Cardiac septum (tissue), 1 donor: ENCODE measurements around the gene TYROBP. TPM values are rescaled to one million over a fixed set of nuclear protein-coding genes. Genes with fewer than 3 reads are reported as not detected.
"Not testable (repeated sequence)": the region's sequence is repeated elsewhere in the genome, so short reads cannot be mapped to it uniquely, and the experiment has no call there.

Experiments
- DNase-seq: peaks from one replicate; pipeline ENCODE4 v3.0.0-alpha.2; 2020; ENCODE audit warnings: low spot score
- intact Hi-C: fragments of 100-400 bp; cut with DNase I; formaldehyde crosslinking; loops from one replicate; pipeline ENCODE4 v1.14.0; 2022
- long read RNA-seq: library from polyadenylated mRNA; unstranded; transcript quantifications from one replicate; pipeline ENCODE4 v2.0.0, GENCODE V29; 2021
- total RNA-seq: library from RNA; stranded (reverse); fragmentation: NEBNext Ultra II Directional; extraction: Animal tissue kit (Norgen Biotek cat#: 25700); gene quantifications from one replicate; pipeline ENCODE4 v1.2.1, GENCODE V29; 2021
- donor health status: DM: no; HTN: no; CAD: no.

Gene TYROBP
- 16.9 TPM for total RNA-seq
- long read RNA-seq, partial matches to known transcripts = 5 of 10 reads
- long read RNA-seq, other reads (novel, unspliced or antisense) = 1 of 10 reads

- intact Hi-C loops = no loop called here
- DNase-seq = peak; percentile 84
These were observed at the start of gene TYROBP for GRCh38 chr19:35908010-35908441. Gene TYROBP, minus strand, starts transcription at chr19:35908295. Its CDS starts 67 bp downstream, at chr19:35908228.

- intact Hi-C loops, DNase-seq: not testable (repeated sequence)
These were observed 49.3 kb upstream of the TYROBP start for GRCh38 chr19:35957411-35957810.

DNA sequence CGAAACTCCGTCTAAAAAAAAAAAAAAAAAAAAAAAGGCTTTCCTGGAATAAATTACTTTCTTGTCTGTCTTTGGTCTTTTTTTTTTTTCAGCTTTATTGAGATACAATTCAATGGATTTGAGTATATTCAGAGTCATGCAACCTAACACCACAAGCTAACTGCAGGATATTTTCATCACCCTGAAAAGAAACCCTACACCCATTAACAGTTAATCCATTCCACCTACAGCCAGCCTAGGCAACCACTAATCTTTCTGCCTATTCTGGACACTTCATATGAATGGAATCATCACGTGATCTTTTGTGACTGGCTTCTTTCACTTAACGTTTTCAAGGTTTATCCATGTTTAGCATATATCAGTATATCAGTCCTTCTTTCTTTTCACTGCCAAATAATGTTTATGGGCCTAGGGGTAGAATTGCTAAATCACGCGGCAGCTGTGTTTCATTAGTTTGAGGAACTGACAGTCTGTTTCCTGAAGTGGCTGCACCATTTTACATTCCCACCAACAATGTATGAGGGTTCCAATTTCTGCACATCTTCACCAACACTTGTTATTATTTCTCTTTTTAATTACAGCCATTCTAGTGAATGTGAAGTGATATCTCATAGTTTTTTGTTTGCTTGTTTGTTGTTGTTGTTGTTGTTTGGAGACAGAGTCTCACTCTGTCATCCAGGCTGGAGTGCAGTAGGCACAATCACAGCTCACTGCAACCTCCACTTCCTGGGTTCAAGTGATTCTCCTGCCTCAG is 48.0 kb upstream of the TYROBP start:
- intact Hi-C loops = no loop called here
- DNase-seq = no peak

DNA sequence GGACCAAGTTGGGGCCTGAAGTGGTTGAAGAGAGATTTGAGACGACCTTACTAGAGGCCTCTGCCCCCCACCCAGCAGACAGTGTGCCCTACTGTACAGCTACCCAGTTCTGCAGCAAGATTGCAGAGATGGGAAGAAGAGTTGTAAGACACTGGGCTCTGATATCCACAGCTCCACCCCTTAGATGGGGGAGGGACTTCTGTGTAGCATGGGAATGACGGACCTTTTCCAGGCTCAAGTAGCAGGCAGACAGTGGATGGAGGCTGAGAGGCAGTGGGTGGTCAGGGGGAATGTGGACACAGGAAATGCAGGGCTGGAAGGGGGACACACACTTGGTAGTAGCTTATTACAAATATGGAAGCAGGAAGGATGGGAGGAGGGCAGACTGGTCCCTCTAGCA is 41.0 kb upstream of the TYROBP start:
- DNase-seq = no peak
- intact Hi-C loops = no loop called here

DNA sequence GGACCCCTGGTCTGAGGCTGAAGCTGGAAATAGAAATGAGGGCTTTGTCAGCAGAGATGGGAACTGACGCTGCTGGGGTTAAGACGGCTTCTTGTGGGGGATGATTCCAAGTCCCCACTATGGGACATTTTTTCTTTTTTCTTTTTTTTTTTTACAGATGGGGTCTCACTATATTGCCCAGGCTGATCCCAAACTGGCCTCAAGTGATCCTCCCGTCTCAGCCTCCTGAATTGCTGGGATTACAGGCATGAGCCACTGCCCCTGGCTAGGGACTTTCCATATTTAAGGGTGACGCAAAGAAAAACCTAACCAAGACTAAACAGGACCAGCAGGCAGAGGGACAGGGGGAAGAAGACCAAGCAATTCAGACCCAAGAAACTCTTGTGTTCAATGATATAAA is 38.1 kb upstream of the TYROBP start:
- no peak for DNase-seq
- intact Hi-C loops = no loop called here

DNA sequence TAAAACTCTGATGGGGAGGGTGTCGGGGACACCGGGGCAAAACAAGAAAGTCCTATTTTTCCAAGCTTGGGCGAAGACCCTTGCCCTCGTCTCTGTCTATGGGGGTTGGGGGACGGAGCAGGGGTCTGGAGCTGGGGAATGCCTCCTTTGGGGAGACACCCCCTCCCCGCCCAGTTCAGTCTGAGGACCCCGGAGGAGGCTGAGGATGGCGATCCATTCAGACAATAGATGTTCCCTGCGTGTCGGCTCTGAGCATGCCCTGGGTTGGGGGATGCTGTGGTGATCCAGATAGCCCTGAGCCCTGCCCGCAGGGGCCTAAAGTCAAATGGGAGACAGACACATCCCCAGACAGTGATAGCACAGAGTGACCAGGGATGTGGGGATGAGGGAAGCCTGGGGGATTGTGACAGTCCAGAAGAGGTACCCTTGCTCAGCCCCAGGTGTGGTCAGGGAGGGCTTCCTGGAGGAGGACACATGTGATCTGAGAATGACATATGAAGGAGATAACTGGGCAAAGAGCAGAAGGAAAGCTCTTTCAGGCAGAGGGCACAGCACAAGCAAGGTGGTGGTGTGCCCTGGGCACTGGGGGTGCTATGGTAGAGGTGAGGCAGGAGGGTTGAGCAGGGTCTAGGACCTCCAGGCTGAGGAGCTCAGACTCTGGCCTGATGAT is 37.2 kb upstream of the TYROBP start:
- intact Hi-C loops = no loop called here
- DNase-seq = no peak

GRCh38 chr19:35944556-35944955 is 36.5 kb upstream of the TYROBP start:
- intact Hi-C loops = no loop called here

GRCh38 chr19:35943321-35944301 is 35.5 kb upstream of the TYROBP start:
- intact Hi-C loops = no loop called here
- no peak for DNase-seq

More at GRCh38 chr19:35944556-35944955, 36.5 kb upstream of the TYROBP start:
- DNase-seq = no peak

GRCh38 chr19:35942235-35942634 is 34.1 kb upstream of the TYROBP start:
- intact Hi-C loops = no loop called here
- DNase-seq = no peak

- intact Hi-C loops = no loop called here
- DNase-seq = no peak
These were observed 32.7 kb upstream of the TYROBP start for GRCh38 chr19:35940839-35941238.

DNA sequence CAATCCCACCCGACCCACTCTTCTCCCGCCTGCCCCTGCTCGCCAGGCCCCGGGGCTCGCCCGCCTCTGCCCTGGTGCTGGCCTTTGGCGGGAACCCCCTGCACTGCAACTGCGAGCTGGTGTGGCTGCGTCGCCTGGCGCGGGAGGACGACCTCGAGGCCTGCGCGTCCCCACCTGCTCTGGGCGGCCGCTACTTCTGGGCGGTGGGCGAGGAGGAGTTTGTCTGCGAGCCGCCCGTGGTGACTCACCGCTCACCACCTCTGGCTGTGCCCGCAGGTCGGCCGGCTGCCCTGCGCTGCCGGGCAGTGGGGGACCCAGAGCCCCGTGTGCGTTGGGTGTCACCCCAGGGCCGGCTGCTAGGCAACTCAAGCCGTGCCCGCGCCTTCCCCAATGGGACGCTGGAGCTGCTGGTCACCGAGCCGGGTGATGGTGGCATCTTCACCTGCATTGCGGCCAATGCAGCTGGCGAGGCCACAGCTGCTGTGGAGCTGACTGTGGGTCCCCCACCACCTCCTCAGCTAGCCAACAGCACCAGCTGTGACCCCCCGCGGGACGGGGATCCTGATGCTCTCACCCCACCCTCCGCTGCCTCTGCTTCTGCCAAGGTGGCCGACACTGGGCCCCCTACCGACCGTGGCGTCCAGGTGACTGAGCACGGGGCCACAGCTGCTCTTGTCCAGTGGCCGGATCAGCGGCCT is 32.1 kb upstream of the TYROBP start:
- intact Hi-C loops = no loop called here
- no peak for DNase-seq

GRCh38 chr19:35939307-35940077 is 31.4 kb upstream of the TYROBP start:
- no peak for DNase-seq

DNA sequence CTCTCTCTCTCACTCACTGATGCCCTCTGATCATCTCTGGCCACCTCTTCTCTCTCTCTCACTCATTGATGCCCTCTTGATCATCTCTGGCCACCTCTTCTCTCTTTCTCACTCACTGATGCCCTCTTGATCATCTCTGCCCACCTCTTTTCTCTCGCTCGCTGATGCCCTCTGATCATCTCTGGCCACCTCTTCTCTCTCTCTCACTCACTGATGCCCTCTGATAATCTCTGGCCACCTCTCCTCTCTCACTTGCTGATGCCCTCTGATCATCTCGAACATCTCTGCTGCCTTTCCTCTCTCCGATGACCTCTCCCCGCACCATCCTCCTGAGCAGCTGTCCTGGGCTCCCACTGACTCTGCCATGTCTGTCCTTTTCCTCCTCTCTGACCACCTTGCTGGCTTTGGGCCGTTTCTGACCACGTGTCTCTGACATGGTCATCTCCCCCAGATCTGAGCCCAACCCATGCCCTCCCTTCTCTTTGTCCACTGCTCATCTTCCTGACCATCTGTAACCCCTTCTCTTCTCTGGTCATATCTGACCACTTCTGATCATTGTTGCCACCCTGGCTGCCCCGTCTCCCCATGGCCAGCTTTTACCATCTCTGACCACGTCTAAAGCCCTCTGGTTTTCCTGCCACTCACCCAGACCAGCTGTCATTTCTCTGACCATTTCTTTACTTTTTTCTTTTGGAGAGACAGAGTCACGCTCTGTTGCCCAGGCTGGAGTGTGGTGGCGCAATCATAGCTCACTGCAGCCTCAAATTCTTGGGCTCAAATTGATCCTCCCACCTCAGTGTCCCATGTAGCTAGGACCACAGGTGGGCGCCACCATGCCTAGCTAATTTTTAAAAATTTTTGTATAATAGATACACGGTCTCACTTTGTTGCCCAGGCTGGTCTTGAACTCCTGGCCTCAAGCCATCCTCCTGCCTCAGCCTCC is 30.5 kb upstream of the TYROBP start:
- intact Hi-C loops = no loop called here
- no peak for DNase-seq

More at GRCh38 chr19:35939307-35940077, 31.4 kb upstream of the TYROBP start:
- intact Hi-C loops = no loop called here

- intact Hi-C loops = no loop called here
- DNase-seq = no peak
These were observed 29.5 kb upstream of the TYROBP start for GRCh38 chr19:35937345-35938281.

- intact Hi-C loops = no loop called here
- DNase-seq = no peak
These were observed 28.7 kb upstream of the TYROBP start for GRCh38 chr19:35936738-35937268.
